ENCODE results near the gene PIPOX.

- TF ChIP-seq CTCF (IDR thresholded peaks at IDR 0.05) (no peak), POLR2A (IDR thresholded peaks at IDR 0.05) (no peak)
These were observed 8.4 kb upstream of the PIPOX start for GRCh38 chr17:29034510-29034909.
